Gastroesophageal sphincter (tissue), 4 donors: ENCODE data around the gene FCER2. TPM values are rescaled to one million over a fixed set of nuclear protein-coding genes. Genes with fewer than 3 reads are reported as not detected.

Source experiments
- ATAC-seq: fragments of 150-250 bp; one replicate; pipeline ENCODE4 v1.9.1; 2016; ENCODE audit warnings: mild to moderate bottlenecking, moderate library complexity
- H3K27ac ChIP-seq, 4 donors: fragments of 200-600 bp; sonication (generic) in 3 of 4; 1 replicate in 3 of 4; 2 replicates in 1 of 4; pipeline ENCODE4 v1.5.1; 2016 to 2019
- H3K27me3 ChIP-seq: fragments of 200-600 bp; sonication (generic); one replicate; pipeline ENCODE4 v1.5.1; 2019
- H3K36me3 ChIP-seq, 2 donors: fragments of 200-600 bp; sonication (generic); one replicate each; pipeline ENCODE4 v1.5.1; 2019; ENCODE audit warnings: control low read depth in 1 of 2
- H3K4me1 ChIP-seq, 3 donors: fragments of 200-600 bp; sonication (generic); 1 replicate in 2 of 3; 2 replicates in 1 of 3; pipeline ENCODE4 v1.5.1; 2016 to 2019; ENCODE audit warnings: control low read depth in 2 of 3
- H3K4me3 ChIP-seq, 2 donors: fragments of 200-600 bp; sonication (generic); one replicate each; pipeline ENCODE4 v1.5.1; 2019; ENCODE audit warnings: mild to moderate bottlenecking in 1 of 2, moderate library complexity in 1 of 2
- H3K9me3 ChIP-seq, 3 donors: fragments of 200-600 bp; sonication (generic); one replicate each; pipeline ENCODE4 v1.5.1; 2017 to 2019; ENCODE audit warnings: control low read depth in 2 of 3
- CTCF ChIP-seq, 4 experiments: fragments of 200-600 bp in 2 of 4; fragments of 450-650 bp in 2 of 4; sonication (generic) in 1 of 4; IDR thresholded peaks; one replicate each; pipeline ENCODE4 v1.5.1; 2017 to 2019; ENCODE audit warnings: antibody characterized with exemption in 4 of 4, mild to moderate bottlenecking in 2 of 4, moderate library complexity in 2 of 4
- EP300 ChIP-seq: sonication (generic); formaldehyde crosslinking; IDR thresholded peaks from one replicate; pipeline ENCODE4 v1.6.1; 2017; ENCODE audit warnings: antibody characterized with exemption, mild to moderate bottlenecking
- POLR2A ChIP-seq, 2 donors: fragments of 450-650 bp; IDR thresholded peaks; one replicate each; pipeline ENCODE4 v1.6.1; 2017; ENCODE audit warnings: antibody characterized with exemption in 2 of 2, mild to moderate bottlenecking in 2 of 2, moderate library complexity in 1 of 2
- POLR2AphosphoS5 ChIP-seq: sonication (generic); formaldehyde crosslinking; IDR thresholded peaks from one replicate; pipeline ENCODE4 v1.6.1; 2017; ENCODE audit warnings: antibody characterized with exemption
- WGBS, 2 donors: methylation state at CpG; one replicate each; pipeline ENCODE4 v1.1.5; 2018; ENCODE audit warnings: low coverage in 1 of 2; 5-methylcytosine and 5-hydroxymethylcytosine counted together
- total RNA-seq, 4 donors: library from RNA; depleted of rRNA; stranded (reverse); fragments of >200 nt; gene quantifications; one replicate each; pipeline ENCODE4 v1.1.0, GENCODE V29; 2016

The FCER2 gene
- total RNA-seq, 4 donors from 2014 or later = 1.2 TPM; not detected in 3

- Histone ChIP-seq H3K27me3 (peaks cover 70% of the 10 kb centered on the region), H3K4me3 (no peak overlapping the region), H3K36me3 (no peaks in the 10 kb centered on the region), H3K27ac (peak overlapping the region in 2 of 4 donors; percentile 10 to 17), H3K9me3 (no peaks in the 10 kb centered on the region), H3K4me1 (no peaks in the 10 kb centered on the region)
- 44 to 90% methylated on average over 3 to 16 of the region's 24 CpGs for WGBS, 2 donors
- TF ChIP-seq POLR2A (IDR thresholded peaks at IDR 0.05) (no peak), CTCF (IDR thresholded peaks at IDR 0.05) (no peak), POLR2AphosphoS5 (no peak), EP300 (no peak)
- no peak for ATAC-seq
Observed at GRCh38 chr19:7705387-7706187, 3.7 kb upstream of the FCER2 start.

- no peak for TF ChIP-seq CTCF (IDR thresholded peaks at IDR 0.05)
- TF ChIP-seq POLR2A (IDR thresholded peaks at IDR 0.05) = no peak
- no peak for ATAC-seq
- Histone ChIP-seq H3K4me1 (no peaks in the 10 kb centered on the region), H3K27me3 (peaks cover 69% of the 10 kb centered on the region), H3K27ac (no peak overlapping the region), H3K9me3 (no peaks in the 10 kb centered on the region), H3K4me3 (no peak overlapping the region), H3K36me3 (no peaks in the 10 kb centered on the region)
- 100% methylated on average over 3 of the region's 6 CpGs; no CpG with 5 or more reads in 1 of the 2 donors for whole genome bisulfite sequencing, 2 donors
Observed at GRCh38 chr19:7704280-7705060, 2.5 kb upstream of the FCER2 start.

- Histone ChIP-seq H3K36me3 (no peaks in the 10 kb centered on the region), H3K9me3 (no peaks in the 10 kb centered on the region), H3K27me3 (peaks cover 73% of the 10 kb centered on the region), H3K4me1 (no peaks in the 10 kb centered on the region), H3K27ac (no peak overlapping the region), H3K4me3 (no peak overlapping the region)
- ATAC-seq = no peak
- no peak for TF ChIP-seq CTCF (IDR thresholded peaks at IDR 0.05)
- 44 to 62% methylated on average over 8 of the region's 8 CpGs for WGBS, 2 donors
Observed at GRCh38 chr19:7703332-7703731, 1.4 kb upstream of the FCER2 start.

- Histone ChIP-seq H3K4me3 (no peak overlapping the region), H3K9me3 (no peaks in the 10 kb centered on the region), H3K4me1 (no peaks in the 10 kb centered on the region), H3K27ac (no peak overlapping the region), H3K36me3 (no peaks in the 10 kb centered on the region), H3K27me3 (peaks cover 92% of the 10 kb centered on the region)
- ATAC-seq = no peak
- no peak for TF ChIP-seq EP300
- TF ChIP-seq CTCF (IDR thresholded peaks at IDR 0.05) = no peak
- no peak for TF ChIP-seq POLR2A (IDR thresholded peaks at IDR 0.05)
- TF ChIP-seq POLR2AphosphoS5 = no peak
- 80 to 100% methylated on average over 2 of the region's 12 CpGs for WGBS, 2 donors
Observed at GRCh38 chr19:7701049-7701653, 780 bp downstream of the FCER2 start.
